Gastrocnemius medialis (tissue), 4 donors: ENCODE results near the gene SLC6A6. TPM values are rescaled to one million over a fixed set of nuclear protein-coding genes. Genes with fewer than 3 reads are reported as not detected.

Source experiments
- ATAC-seq, 2 donors: fragments of 150-250 bp; one replicate each; pipeline ENCODE4 v1.9.1; 2016
- DNase-seq, 2 donors: peaks; one replicate each; pipeline ENCODE4 v3.0.0-alpha.2; 2019
- H3K27ac ChIP-seq, 4 donors: fragments of 200-600 bp; sonication (generic); 1 replicate in 1 of 4; 2 replicates in 3 of 4; pipeline ENCODE4 v1.5.1; 2016 to 2018; ENCODE audit warnings: mild to moderate bottlenecking in 2 of 4, moderate library complexity in 1 of 4
- H3K27me3 ChIP-seq, 3 donors: fragments of 200-600 bp; sonication (generic) in 2 of 3; 1 replicate in 1 of 3; 2 replicates in 2 of 3; pipeline versions ENCODE4 v1.5.1 to v1.6.0; 2016 to 2019; ENCODE audit warnings: mild to moderate bottlenecking in 1 of 3, moderate library complexity in 1 of 3
- H3K36me3 ChIP-seq, 2 donors: fragments of 200-600 bp; sonication (generic) in 1 of 2; one replicate each; pipeline ENCODE4 v1.5.1; 2017 to 2018
- H3K4me1 ChIP-seq, 2 donors: fragments of 200-600 bp; sonication (generic) in 1 of 2; one replicate each; pipeline ENCODE4 v1.5.1; 2016 to 2017; ENCODE audit warnings: mild to moderate bottlenecking in 2 of 2
- H3K4me3 ChIP-seq, 4 donors: fragments of 200-600 bp; sonication (generic) in 3 of 4; 1 replicate in 1 of 4; 2 replicates in 3 of 4; pipeline ENCODE4 v1.5.1; 2016 to 2019; ENCODE audit warnings: mild to moderate bottlenecking in 2 of 4
- H3K9me3 ChIP-seq, 3 donors: fragments of 200-600 bp; sonication (generic) in 2 of 3; 1 replicate in 1 of 3; 2 replicates in 2 of 3; pipeline ENCODE4 v1.5.1; 2016 to 2019
- CTCF ChIP-seq, 5 experiments: fragments of 450-650 bp in 3 of 5; fragments of 200-600 bp in 2 of 5; sonication (generic) in 2 of 5; IDR thresholded peaks in 4 of 5; conservative IDR thresholded peaks in 1 of 5; 1 replicate in 4 of 5; 2 replicates in 1 of 5; pipeline ENCODE4 v1.5.1; 2016 to 2019; ENCODE audit warnings: antibody characterized with exemption in 5 of 5, mild to moderate bottlenecking in 3 of 5, moderate library complexity in 3 of 5
- POLR2A ChIP-seq, 2 donors: fragments of 450-650 bp; IDR thresholded peaks; one replicate each; pipeline ENCODE4 v1.6.1; 2017; ENCODE audit warnings: antibody characterized with exemption in 2 of 2, mild to moderate bottlenecking in 2 of 2, moderate library complexity in 2 of 2
- in situ Hi-C, 4 donors: fragments of 200-750 bp; cut with MboI; loops; one replicate each; pipeline versions ENCODE4 v1.15.0 to v1.8.0; 2017; ENCODE audit warnings: low sequenced_read_pairs in 4 of 4
- intact Hi-C: fragments of 100-400 bp; cut with DNase I; formaldehyde crosslinking; loops from one replicate; pipeline ENCODE4 v1.15.1; 2023; ENCODE audit warnings: low total_unique reads
- total RNA-seq, 4 donors: library from RNA; depleted of rRNA; stranded (reverse); fragments of >200 nt; gene quantifications; one replicate each; pipeline versions ENCODE4 v1.1.0 to v1.2.3, GENCODE V29; 2016

The SLC6A6 gene
- total RNA-seq, 4 donors from 2014 or later: 42.1 to 119 (median 88.7) TPM

- intact Hi-C loops (no loop called here), in situ Hi-C loops (no loop called here)
- no peak overlapping the region for H3K4me3 ChIP-seq
- no peaks in the 10 kb centered on the region for H3K36me3 ChIP-seq
- no peaks in the 10 kb centered on the region for H3K9me3 ChIP-seq
- peaks cover 68 to 70% of the 10 kb centered on the region in 2 donors for H3K4me1 ChIP-seq
- ATAC-seq (no peak), DNase-seq (no peak)
- TF ChIP-seq CTCF (IDR thresholded peaks at IDR 0.05 in 4 of 5, conservative IDR thresholded peaks at IDR 0.05 in 1 of 5): no peak
- no peak for TF ChIP-seq POLR2A (IDR thresholded peaks at IDR 0.05)
- H3K27me3 ChIP-seq: no peaks in the 10 kb centered on the region
- H3K27ac ChIP-seq: peak overlapping the region; percentile 94 to 97 (median 94)
Measured at GRCh38 chr3:14533457-14533958, 131.1 kb downstream of the SLC6A6 start.

- Histone ChIP-seq H3K4me1 (peaks cover 76 to 78% of the 10 kb centered on the region in 2 donors), H3K4me3 (no peak overlapping the region)
Measured at GRCh38 chr3:14534516-14535191, 132.2 kb downstream of the SLC6A6 start.

DNA sequence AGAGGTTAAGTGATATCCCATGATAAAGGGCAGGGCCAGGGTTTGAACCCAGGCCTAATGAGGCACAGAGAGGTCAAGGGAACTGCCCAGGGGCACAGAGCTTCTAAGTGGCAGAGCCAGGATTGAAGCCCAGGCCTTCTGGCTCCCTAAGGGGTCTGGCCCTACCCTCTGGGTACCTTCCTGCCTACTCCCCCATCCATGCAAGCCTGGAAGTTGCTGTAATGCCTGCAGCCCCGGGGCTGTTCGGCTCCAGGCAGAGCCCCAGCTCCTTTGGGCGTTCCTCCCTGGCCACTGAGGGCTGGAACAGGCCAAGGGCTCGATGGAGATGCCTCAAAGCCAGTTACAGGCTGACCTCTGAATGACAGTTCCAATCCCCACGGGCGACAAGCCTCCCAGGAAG is 133.2 kb downstream of the SLC6A6 start:
- in situ Hi-C loops (no loop called here), intact Hi-C loops (loop anchor here (5.0 kb wide), 1 partner anchor 213 kb away; no protein-coding TSS in a partner anchor)
- Histone ChIP-seq H3K4me3 (no peak overlapping the region), H3K27ac (peak overlapping the region; percentile 94 to 97 (median 94)), H3K27me3 (no peaks in the 10 kb centered on the region), H3K4me1 (peaks cover 78 to 83% of the 10 kb centered on the region in 2 donors), H3K36me3 (no peaks in the 10 kb centered on the region), H3K9me3 (no peaks in the 10 kb centered on the region)
- ATAC-seq (no peak), DNase-seq (no peak)
- TF ChIP-seq CTCF (IDR thresholded peaks at IDR 0.05 in 4 of 5, conservative IDR thresholded peaks at IDR 0.05 in 1 of 5) (no peak), POLR2A (IDR thresholded peaks at IDR 0.05) (no peak)

More at GRCh38 chr3:14534516-14535191, 132.2 kb downstream of the SLC6A6 start:
- Histone ChIP-seq H3K27ac (peak overlapping the region; percentile 94 to 97 (median 94)), H3K9me3 (no peaks in the 10 kb centered on the region), H3K36me3 (no peaks in the 10 kb centered on the region), H3K27me3 (no peaks in the 10 kb centered on the region)
- no peak for ATAC-seq
- no peak for TF ChIP-seq CTCF (IDR thresholded peaks at IDR 0.05 in 4 of 5, conservative IDR thresholded peaks at IDR 0.05 in 1 of 5)
- no peak for TF ChIP-seq POLR2A (IDR thresholded peaks at IDR 0.05)
- DNase-seq: no peak
- in situ Hi-C loops (no loop called here), intact Hi-C loops (loop anchor here (5.0 kb wide), 1 partner anchor 212 kb away; no protein-coding TSS in a partner anchor)

DNA sequence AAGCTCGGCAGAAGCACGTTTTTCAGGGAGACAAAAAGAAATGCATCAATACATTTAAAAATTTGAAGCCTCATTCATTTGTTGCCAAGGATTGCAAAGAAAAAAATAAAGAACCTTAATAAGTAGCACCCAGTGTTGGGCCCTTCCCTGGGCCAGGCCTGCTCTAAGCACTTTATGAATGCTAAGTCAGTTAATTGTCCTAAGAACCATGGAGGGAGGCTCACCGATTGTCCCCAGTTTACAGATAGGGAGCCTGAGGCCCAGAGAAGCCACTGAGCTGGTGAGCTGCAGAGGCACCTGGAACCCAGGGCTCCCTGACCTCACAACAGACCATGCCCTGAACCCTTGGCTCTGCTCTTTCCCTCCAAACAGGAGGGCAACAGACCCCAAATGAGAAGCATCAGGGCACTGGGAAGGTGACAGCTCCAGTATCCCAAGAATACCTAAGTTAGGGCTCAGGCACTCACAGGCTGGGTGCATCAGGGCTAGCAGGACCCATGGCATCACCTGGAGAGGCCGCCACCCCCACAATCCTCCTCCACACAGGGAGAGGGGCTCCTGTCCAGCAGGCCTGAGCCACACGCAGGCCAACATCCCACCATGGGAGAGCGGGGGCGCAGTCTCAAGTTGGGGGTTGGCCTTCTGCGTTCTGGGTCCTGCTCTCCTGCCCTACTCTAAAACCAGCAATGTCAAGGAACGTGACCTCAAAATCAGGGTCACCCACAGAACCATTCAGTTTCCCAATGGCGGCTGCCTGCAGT is 133.8 kb downstream of the SLC6A6 start:
- intact Hi-C loops (loop anchor here (5.0 kb wide), 1 partner anchor 214 kb away; no protein-coding TSS in a partner anchor), in situ Hi-C loops (no loop called here)
- H3K36me3 ChIP-seq: no peaks in the 10 kb centered on the region
- TF ChIP-seq POLR2A (IDR thresholded peaks at IDR 0.05): no peak
- DNase-seq (no peak), ATAC-seq (no peak)
- peak overlapping the region; percentile 94 to 97 (median 94) for H3K27ac ChIP-seq
- H3K27me3 ChIP-seq: no peaks in the 10 kb centered on the region
- no peaks in the 10 kb centered on the region for H3K9me3 ChIP-seq
- H3K4me1 ChIP-seq: peaks cover 84 to 88% of the 10 kb centered on the region in 2 donors
- H3K4me3 ChIP-seq: no peak overlapping the region
